HepG2 (cell line): ENCODE data around the gene SPACA4. TPM values are rescaled to one million over a fixed set of nuclear protein-coding genes. Genes with fewer than 3 reads are reported as not detected.

Source experiments
- ATAC-seq: fragments of 200-7000 bp; cut with Tn5 transposase; 3 replicates; pipeline ENCODE4 v1.9.1; 2020; ENCODE audit warnings: mild to moderate bottlenecking, moderate library complexity
- BruUV-seq: library from RNA; stranded (reverse); fragments of 400-500 nt; replicated peaks from 2 replicates; lab custom pipeline; 2021; lab: Mats Ljungman, UMichigan
- CTCF ChIA-PET: fragments of 300-600 bp; formaldehyde crosslinking; extraction: SDS; loops from one replicate; lab custom pipeline; 2021; ENCODE audit warnings: low total read pairs, inconsistent platforms, low intra/inter-chr PET ratio; lab: Yijun Ruan, JAX
- POLR2A ChIA-PET: fragments of 350-600 bp; sonication (Branson Sonifier 250); formaldehyde crosslinking; loops from one replicate; lab custom pipeline; 2020; ENCODE audit warnings: antibody characterized with exemption, inconsistent platforms; lab: Yijun Ruan, JAX
- DNase-seq: peaks from one replicate; pipeline ENCODE4 v3.0.0-alpha.2; 2015; ENCODE audit warnings: low spot score
- FAIRE-seq: peaks from 3 replicates; lab custom pipeline; 2011; peaks lifted over from hg19 to GRCh38; lab: Jason Lieb, UNC
- H2AFZ ChIP-seq: one replicate; pipeline ENCODE4 v1.6.1; 2011; ENCODE audit warnings: low read length, inconsistent platforms
- H3K27ac ChIP-seq: fragments of 300-600 bp; 3 replicates; pipeline ENCODE4 v1.8.0; 2011; ENCODE audit warnings: mixed run types, mild to moderate bottlenecking, mixed read lengths, low read length, inconsistent platforms; ENCODE audit not compliant: insufficient read depth; ENCODE audit errors: extremely low read length
- H3K27me3 ChIP-seq, 2 experiments: fragments of 200-600 bp in 1 of 2; 2 replicates in 1 of 2; 3 replicates in 1 of 2; pipeline versions ENCODE4 v1.6.0 to v1.8.0; 2011; ENCODE audit warnings: low read length in 2 of 2, mild to moderate bottlenecking in 2 of 2, moderate library complexity in 2 of 2, inconsistent platforms in 1 of 2; ENCODE audit not compliant: insufficient read depth in 2 of 2, control insufficient read depth in 1 of 2
- H3K36me3 ChIP-seq, 2 experiments: fragments of 200-600 bp in 1 of 2; replicated peaks in 1 of 2; 2 replicates in 1 of 2; 3 replicates in 1 of 2; pipeline versions ENCODE4 v1.5.1 to v1.8.0; 2011; ENCODE audit warnings: low read length in 2 of 2, inconsistent platforms in 1 of 2; ENCODE audit not compliant: insufficient read depth in 2 of 2, control insufficient read depth in 1 of 2
- H3K4me1 ChIP-seq: 2 replicates; pipeline ENCODE4 v1.5.1; 2012; ENCODE audit warnings: low read length, inconsistent platforms; ENCODE audit not compliant: insufficient read depth
- H3K4me2 ChIP-seq: 2 replicates; pipeline ENCODE4 v1.6.0; 2011; ENCODE audit warnings: low read depth, low read length, inconsistent platforms
- H3K4me3 ChIP-seq, 3 experiments: fragments of 200-600 bp in 1 of 3; sonication (generic), shearing (Covaris generic) in 1 of 3; replicated peaks in 1 of 3; 2 replicates each; pipeline ENCODE4 v1.5.1; 2011 to 2016; ENCODE audit warnings: low read length in 3 of 3, inconsistent platforms in 2 of 3, low read depth in 2 of 3, mild to moderate bottlenecking in 2 of 3, control low read depth in 1 of 3, mixed read lengths in 1 of 3; ENCODE audit not compliant: insufficient read depth in 1 of 3
- H3K79me2 ChIP-seq: one replicate; pipeline ENCODE4 v1.6.1; 2011; ENCODE audit warnings: low read length, inconsistent platforms; ENCODE audit not compliant: insufficient read depth
- H3K9ac ChIP-seq: 2 replicates; pipeline ENCODE4 v1.6.0; 2011; ENCODE audit warnings: mild to moderate bottlenecking, low read depth, low read length, inconsistent platforms; ENCODE audit not compliant: insufficient read depth
- H3K9me3 ChIP-seq: 2 replicates; pipeline ENCODE4 v1.5.1; 2012; ENCODE audit warnings: mild to moderate bottlenecking, low read length
- H4K20me1 ChIP-seq: 2 replicates; pipeline ENCODE4 v1.6.0; 2011; ENCODE audit warnings: inconsistent platforms, mild to moderate bottlenecking, low read length, moderate library complexity; ENCODE audit not compliant: insufficient read depth
- ATM ChIP-seq: fragments of 450-650 bp; IDR thresholded peaks from 2 replicates; pipeline ENCODE4 v1.7.1; 2017; ENCODE audit warnings: mild to moderate bottlenecking, borderline replicate concordance
- GRHL1 ChIP-seq: sonication (generic); formaldehyde crosslinking; conservative IDR thresholded peaks from 2 replicates; pipeline ENCODE4 v1.8.0; 2022; ENCODE audit warnings: missing genetic modification reagents
- HNF4A ChIP-seq: sonication (generic); formaldehyde crosslinking; IDR thresholded peaks from 2 replicates; pipeline ENCODE4 v1.4.0; 2020; ENCODE audit warnings: missing genetic modification reagents
- HOXA3 ChIP-seq: sonication (generic); formaldehyde crosslinking; IDR thresholded peaks from 2 replicates; pipeline ENCODE4 v1.5.0; 2020; ENCODE audit warnings: missing genetic modification reagents
- POLR2A ChIP-seq, 2 experiments: IDR thresholded peaks; 2 replicates each; pipeline ENCODE4 v1.6.1; 2011; ENCODE audit warnings: low read depth in 2 of 2, low read length in 2 of 2, mild to moderate bottlenecking in 1 of 2, moderate library complexity in 1 of 2; ENCODE audit not compliant: insufficient read depth in 1 of 2
- TEAD3 ChIP-seq: optimal IDR thresholded peaks from 2 replicates; pipeline ENCODE3; 2016; ENCODE audit warnings: borderline replicate concordance
- THAP7 ChIP-seq: sonication (generic); formaldehyde crosslinking; IDR thresholded peaks from 2 replicates; pipeline ENCODE4 v1.8.1; 2023; ENCODE audit warnings: mild to moderate bottlenecking, missing genetic modification reagents
- ZBTB25 ChIP-seq: IDR thresholded peaks from 2 replicates; pipeline ENCODE4 v1.6.1; 2018; ENCODE audit warnings: missing genetic modification reagents
- ZNF263 ChIP-seq: sonication (generic); formaldehyde crosslinking; IDR thresholded peaks from 2 replicates; pipeline ENCODE4 v1.4.0; 2020; ENCODE audit warnings: missing genetic modification reagents
- ZNF766 ChIP-seq: sonication (generic); formaldehyde crosslinking; IDR thresholded peaks from 2 replicates; pipeline ENCODE4 v1.5.0; 2020; ENCODE audit warnings: missing genetic modification reagents, borderline replicate concordance
- WGBS: methylation state at CpG from one replicate; pipeline ENCODE4 v1.1.6; 2017; ENCODE audit warnings: low lambda C conversion rate; 5-methylcytosine and 5-hydroxymethylcytosine counted together
- in situ Hi-C: cut with HindIII; loops from 2 replicates; pipeline ENCODE4 v1.10.0; 2017; ENCODE audit warnings: low pct_unique_long_range_greater_than_20kb; ENCODE audit not compliant: extremely low pct_ligation_motif_present
- intact Hi-C: fragments of 100-400 bp; cut with micrococcal nuclease; formaldehyde crosslinking; loops from one replicate; pipeline ENCODE4 v1.10.0; 2022; ENCODE audit not compliant: unreplicated experiment
- polyA plus RNA-seq, 8 experiments: library from polyadenylated mRNA; depleted of rRNA in 3 of 8; stranded (reverse) in 7 of 8; unstranded in 1 of 8; fragments of >200 nt; fragmentation: Illumina TruSeq in 4 of 8; extraction: Trizol in 4 of 8; gene quantifications; 2 replicates each; pipeline versions ENCODE4 v1.2.1 to v1.2.3, GENCODE V29; 2011 to 2016; ENCODE audit warnings: low read depth in 4 of 8, missing spikeins in 1 of 8, mixed read lengths in 1 of 8; ENCODE audit not compliant: insufficient read depth in 1 of 8
- total RNA-seq, 5 experiments: library from RNA; depleted of rRNA; stranded (reverse); fragments of >200 nt; fragmentation: Illumina TruSeq; extraction: Trizol; gene quantifications; 2 replicates each; pipeline ENCODE4 v1.2.3, GENCODE V29; 2016; ENCODE audit warnings: low read depth in 1 of 5
- TF ChIP-seq, protein P1 (sequence below): sonication (generic); formaldehyde crosslinking; IDR thresholded peaks from 2 replicates; pipeline ENCODE4 v1.4.0; 2020; ENCODE audit warnings: missing genetic modification reagents

Gene SPACA4
- total and polyA plus RNA-seq, 2 of the 13 experiments (the other 11 are each of a cell fraction or from before 2014, with no cell fraction given) = not detected

DNA sequence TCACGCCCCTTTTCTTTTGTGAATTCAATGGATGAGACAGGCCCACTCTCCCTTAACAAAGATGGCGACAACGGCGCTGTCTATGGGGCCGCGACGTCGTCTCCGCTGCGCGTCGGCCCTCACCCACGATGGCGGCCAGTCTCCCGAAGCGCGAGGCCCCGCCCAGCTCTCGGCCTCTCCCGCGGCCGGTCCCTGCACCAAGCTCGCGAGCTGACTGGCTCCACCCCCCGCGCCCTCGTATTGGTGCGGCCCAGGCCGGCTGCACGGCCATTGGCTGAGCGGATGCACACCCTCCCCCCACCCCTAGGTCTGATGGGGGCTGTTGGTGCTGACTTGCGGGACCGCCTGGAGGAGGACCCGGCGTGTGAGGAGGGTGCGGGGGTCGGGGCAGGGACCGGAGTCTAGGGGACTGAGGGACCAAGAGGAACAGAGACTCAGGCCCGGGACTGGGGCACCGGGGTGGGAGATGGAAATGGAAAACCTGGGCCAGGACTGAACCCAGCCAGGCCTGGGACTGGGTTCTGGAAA, 17.6 kb downstream of the SPACA4 start (continued):
- TF ChIP-seq ZNF766 (CRISPR knock-in tag) = no peak

DNA sequence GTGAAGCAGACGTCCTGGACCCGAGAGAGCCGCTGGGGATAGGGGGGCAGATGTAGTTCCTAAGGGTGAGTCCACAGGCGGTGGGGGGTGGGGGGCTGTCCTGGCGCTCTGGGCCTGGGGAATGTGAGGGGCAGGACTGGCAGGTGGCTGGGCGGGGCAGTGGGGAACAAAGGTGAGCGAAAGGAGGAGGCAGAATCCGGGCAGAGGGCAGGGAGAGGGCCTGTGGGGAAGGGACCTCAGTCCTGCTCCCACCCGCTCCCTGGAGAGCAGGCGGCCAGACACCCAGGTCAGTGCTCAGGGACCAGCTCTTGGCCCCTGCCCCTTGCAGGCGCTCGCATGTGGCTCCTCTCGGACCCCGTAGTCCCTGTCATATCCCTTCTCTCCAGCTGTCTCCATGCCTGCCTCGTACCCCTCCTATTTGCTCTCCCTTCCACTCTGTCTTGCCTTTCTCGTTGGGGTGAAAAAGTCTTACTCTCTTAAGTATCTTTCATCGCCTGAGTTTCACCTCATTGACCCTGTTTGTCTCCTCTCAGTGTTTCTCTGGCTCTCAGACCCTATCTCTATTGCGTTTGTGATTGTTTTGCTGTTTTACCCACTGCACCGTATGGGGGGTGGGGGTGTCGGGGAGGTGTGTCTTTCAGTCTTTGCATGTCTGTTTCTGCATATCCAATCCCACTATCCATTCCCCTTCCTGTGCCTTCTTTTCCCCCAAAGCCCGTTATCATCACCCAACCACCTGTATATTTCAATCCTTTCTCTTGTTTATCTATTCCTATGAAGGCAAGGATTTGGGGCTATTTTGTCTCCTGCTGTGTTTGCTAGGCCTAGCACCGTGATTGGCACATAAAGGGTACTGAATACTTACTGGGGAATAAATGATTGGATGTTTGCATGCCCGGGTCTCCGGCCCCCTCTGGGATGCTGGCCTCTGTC, 18.5 kb downstream of the SPACA4 start:
- DNase-seq = no peak
- Histone ChIP-seq H3K79me2 (no peaks in the 10 kb centered on the region), H3K4me2 (peak overlapping the region; percentile 73), H3K9me3 (no peaks in the 10 kb centered on the region), H2AFZ (no peak overlapping the region), H3K4me3 (peak overlapping the region; percentile 52 to 65 (median 63); a peak in 5 of 6 replicates), H3K27me3 (no peaks in the 10 kb centered on the region), H3K36me3 (no peaks in the 10 kb centered on the region), H3K27ac (peak overlapping the region; percentile 72), H4K20me1 (no peaks in the 10 kb centered on the region), H3K4me1 (peaks cover 44% of the 10 kb centered on the region), H3K9ac (peak overlapping the region; percentile 65)
- FAIRE-seq = no peak
- peak; percentile 34 for ATAC-seq
- in situ Hi-C loops = no loop called here
- 53% methylated on average over 22 of the region's 24 CpGs for WGBS
- ChIA-PET CTCF (no interaction called here), POLR2A (interaction anchor here (1.0 to 1.8 kb wide), 2 partner anchors 9 to 10 kb away, joined by 3 to 15 read pairs; partner anchors contain the start of gene FAM83E)
- TSS peak; percentile 44 for BruUV-seq
- intact Hi-C loops = no loop called here
- TF ChIP-seq ZBTB25 (CRISPR knock-in tag) = no peak
- TF ChIP-seq THAP7 (CRISPR knock-in tag) = no peak
- peak; percentile 40; the same call in 1 of the 2 replicates for TF ChIP-seq HNF4A (CRISPR knock-in tag)
- TF ChIP-seq ZNF263 (CRISPR knock-in tag) = 0 out of 2 replicates have a peak, but pooled peaks have one; percentile 19
- no peak for TF ChIP-seq ATM
- TF ChIP-seq GRHL1 (CRISPR knock-in tag) = no peak
- peak; percentile 46; the same call in 1 of the 2 replicates for TF ChIP-seq HOXA3 (CRISPR knock-in tag)
- TF ChIP-seq, protein P1, sequence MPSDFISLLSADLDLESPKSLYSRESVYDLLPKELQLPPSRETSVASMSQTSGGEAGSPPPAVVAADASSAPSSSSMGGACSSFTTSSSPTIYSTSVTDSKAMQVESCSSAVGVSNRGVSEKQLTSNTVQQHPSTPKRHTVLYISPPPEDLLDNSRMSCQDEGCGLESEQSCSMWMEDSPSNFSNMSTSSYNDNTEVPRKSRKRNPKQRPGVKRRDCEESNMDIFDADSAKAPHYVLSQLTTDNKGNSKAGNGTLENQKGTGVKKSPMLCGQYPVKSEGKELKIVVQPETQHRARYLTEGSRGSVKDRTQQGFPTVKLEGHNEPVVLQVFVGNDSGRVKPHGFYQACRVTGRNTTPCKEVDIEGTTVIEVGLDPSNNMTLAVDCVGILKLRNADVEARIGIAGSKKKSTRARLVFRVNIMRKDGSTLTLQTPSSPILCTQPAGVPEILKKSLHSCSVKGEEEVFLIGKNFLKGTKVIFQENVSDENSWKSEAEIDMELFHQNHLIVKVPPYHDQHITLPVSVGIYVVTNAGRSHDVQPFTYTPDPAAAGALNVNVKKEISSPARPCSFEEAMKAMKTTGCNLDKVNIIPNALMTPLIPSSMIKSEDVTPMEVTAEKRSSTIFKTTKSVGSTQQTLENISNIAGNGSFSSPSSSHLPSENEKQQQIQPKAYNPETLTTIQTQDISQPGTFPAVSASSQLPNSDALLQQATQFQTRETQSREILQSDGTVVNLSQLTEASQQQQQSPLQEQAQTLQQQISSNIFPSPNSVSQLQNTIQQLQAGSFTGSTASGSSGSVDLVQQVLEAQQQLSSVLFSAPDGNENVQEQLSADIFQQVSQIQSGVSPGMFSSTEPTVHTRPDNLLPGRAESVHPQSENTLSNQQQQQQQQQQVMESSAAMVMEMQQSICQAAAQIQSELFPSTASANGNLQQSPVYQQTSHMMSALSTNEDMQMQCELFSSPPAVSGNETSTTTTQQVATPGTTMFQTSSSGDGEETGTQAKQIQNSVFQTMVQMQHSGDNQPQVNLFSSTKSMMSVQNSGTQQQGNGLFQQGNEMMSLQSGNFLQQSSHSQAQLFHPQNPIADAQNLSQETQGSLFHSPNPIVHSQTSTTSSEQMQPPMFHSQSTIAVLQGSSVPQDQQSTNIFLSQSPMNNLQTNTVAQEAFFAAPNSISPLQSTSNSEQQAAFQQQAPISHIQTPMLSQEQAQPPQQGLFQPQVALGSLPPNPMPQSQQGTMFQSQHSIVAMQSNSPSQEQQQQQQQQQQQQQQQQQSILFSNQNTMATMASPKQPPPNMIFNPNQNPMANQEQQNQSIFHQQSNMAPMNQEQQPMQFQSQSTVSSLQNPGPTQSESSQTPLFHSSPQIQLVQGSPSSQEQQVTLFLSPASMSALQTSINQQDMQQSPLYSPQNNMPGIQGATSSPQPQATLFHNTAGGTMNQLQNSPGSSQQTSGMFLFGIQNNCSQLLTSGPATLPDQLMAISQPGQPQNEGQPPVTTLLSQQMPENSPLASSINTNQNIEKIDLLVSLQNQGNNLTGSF (CRISPR knock-in tag) = no peak
- TF ChIP-seq POLR2A (IDR thresholded peaks at IDR 0.05; ENCODE audit: insufficient read depth in 1 of 2, low read depth in 2 of 2, low read length in 2 of 2) = peak; percentile 38 to 64; a peak in 2 of 4 replicates
- TF ChIP-seq TEAD3 (CRISPR knock-in tag) = peak; percentile 39
